GM19452 (cell line): ENCODE data around the gene UVRAG.

ENCODE experiments used
- ATAC-seq: cut with Tn5 transposase; IDR thresholded peaks from one replicate; pipeline ENCODE4 v1.9.1; 2021; ENCODE audit not compliant: unreplicated experiment

The UVRAG gene

DNA sequence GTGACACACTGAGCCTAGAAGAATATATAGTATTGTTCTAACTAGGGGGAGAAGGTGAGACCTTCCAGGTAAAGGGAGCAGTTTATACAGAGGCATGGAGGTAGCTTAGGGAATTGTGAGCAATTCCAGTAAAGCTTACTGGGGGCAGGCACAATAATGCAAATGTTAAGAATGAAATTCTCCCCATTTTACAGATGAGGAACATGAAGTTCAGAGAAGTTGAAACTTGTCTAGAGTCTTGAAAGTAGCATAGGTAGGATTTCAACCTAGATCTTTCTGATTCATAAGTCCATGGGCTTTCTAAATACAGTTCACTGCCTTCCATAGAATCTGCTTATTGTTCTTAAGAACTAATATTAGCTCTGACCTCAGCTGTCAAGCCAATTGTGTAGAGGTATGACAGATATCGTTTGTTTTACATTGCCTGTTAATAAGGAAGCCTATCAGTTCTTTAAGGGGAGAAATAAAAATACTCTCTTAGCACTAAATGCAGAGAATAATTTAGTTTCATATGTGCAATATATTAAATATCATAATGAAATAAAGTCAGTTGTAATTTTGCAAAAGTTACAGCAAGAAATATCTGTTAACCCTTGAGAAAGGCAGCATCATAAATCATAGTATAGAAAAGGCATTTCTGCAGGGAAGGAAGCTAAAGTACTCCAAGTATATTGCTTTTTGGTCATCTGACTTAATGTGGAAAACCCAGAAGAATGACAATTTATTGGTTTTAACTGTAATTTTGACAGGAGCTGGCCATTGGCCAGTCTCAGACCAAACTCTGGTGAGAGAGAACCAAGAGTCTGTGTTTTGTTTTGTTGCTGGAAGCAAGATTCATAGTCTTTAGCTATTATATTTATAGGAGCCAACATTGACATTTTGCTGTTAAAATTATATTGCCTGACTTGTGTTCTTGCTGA is 181.8 kb downstream of the UVRAG start:
- no peak for ATAC-seq

- ATAC-seq: no peak
Measured at GRCh38 chr11:76004400-76004799, 189.4 kb downstream of the UVRAG start.

- no peak for ATAC-seq
Measured at GRCh38 chr11:76005756-76006155, 190.7 kb downstream of the UVRAG start.

DNA sequence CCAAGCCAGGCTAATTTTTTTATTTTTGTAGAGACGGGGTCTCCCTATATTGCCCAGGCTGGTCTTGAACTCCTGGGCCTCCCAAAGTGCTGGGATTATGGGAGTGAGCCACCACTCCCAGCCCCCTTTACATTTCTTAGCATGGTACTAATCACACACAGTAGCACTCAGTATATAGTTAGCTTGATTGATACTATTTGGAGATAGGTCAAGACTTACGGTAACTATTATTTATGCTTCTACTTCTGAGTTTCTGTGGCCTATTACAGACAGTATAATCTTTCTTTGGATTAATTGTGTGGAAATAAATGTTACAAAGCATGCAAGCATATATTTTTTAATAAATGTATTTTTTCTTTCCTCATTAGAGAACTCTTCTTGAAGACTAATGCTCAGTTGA is 192.2 kb downstream of the UVRAG start:
- no peak for ATAC-seq

- ATAC-seq: no peak
Measured at GRCh38 chr11:76008474-76008873, 193.5 kb downstream of the UVRAG start.

GRCh38 chr11:76010051-76010450 is 195.0 kb downstream of the UVRAG start:
- ATAC-seq: no peak

GRCh38 chr11:76013526-76013925 is 198.5 kb downstream of the UVRAG start:
- ATAC-seq: no peak

DNA sequence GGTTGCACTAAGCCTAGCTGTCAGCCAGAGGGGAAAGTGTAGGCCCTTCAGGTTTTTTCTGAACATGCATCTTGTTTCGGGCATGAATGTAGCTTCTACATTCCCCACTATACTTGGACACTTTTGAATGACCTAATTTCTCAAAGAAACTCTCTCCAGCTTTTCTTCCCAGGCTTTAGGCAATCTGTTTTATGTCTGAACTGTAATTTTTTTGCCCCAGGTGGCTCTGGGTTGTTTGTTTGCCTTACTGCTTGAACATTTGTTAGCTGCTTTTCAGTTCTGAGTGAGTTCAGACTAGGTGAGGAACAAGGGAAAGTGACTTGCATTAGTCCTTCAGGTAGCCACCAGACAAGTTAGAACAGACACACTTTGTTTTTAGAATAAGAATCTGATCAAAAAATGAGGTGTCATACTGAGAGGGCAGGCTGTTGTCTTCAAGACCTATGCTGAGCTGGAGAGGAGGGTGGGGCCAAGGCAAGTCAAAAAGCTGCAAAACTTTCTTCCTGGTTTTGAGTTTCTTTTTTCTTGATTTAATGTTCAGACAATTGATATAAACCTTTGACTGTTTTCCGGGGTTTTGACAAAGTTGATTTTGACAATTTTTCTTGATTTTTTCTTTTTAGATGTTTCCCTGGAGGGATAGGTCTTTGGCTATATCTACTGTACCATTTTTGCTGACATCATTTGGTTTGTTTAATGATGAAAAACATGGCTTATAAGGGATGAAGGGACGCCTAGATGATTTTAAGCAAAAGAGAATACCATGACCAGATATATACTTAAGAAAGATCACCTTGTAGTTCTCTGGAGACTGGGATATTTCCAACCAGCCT is 208.4 kb downstream of the UVRAG start:
- ATAC-seq: no peak

- ATAC-seq: no peak
Measured at GRCh38 chr11:76025068-76025467, 210.1 kb downstream of the UVRAG start.

DNA sequence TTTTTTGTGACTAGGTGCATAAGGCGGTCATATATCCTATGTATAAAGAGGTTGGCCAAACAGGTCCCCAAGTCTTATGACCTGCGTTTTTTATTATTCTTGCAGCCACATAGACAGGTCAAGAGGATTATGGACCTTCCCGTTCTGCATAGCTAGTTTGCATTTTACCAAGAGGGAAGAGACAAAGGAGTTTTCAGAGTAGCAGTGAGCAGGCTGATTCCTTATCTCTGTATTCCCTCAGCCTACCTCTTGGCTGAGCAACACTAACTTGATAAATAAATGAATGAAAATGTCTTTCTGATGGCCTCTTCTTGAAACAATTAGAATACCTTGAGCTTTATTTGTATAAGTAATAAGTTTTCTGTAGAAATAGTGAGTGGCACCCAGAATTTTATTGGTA is 210.8 kb downstream of the UVRAG start:
- ATAC-seq: no peak

DNA sequence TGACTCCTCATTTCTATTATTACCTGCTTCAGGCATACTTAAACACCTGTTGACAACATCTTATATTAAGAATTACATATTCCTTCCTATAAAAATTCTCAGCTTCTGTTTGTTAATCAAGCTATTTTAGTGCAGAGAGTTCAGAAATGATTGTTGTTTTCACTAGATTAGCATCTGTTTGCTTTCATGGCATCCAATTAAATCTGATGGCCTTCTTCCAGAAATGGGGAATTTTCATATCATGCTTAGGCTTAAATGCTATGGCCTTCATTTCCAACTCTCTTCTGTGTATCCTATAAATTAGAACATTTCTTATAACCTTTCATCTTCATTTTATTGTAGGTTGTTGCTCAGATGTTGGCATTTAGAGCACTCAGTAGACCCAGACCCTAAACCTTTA is 211.3 kb downstream of the UVRAG start:
- ATAC-seq: no peak

GRCh38 chr11:76026862-76027261 is 211.9 kb downstream of the UVRAG start:
- no peak for ATAC-seq

- ATAC-seq: no peak
Measured at GRCh38 chr11:76030286-76030685, 215.3 kb downstream of the UVRAG start.

DNA sequence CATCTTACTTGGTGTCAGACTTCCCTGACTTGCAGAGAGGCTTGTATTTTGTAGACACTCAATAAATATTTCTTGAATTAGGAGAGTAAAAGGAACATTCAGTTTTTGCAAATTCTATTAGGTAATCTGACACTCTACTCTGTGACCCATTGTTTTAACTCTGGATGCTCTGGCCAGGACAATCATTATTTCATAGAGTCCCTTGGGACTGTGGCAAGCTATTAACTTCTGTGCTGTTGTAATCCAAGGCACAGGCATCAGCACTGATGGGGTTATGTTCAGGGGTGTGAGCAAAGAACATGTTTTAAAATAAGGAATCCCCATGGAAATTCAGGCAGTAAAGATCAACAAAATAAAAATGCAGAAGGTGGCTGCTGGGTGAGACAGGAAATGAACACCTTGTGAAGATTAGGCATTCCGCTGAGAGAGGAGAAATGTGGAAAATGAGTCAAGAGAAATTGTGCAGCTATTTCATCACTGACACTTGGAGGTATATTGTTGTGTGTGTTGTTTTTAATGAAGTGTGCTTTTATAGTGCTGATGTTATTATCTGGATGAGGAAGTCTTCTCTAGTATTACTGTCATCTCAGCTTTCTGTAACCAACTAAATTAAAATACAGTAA is 216.1 kb downstream of the UVRAG start:
- ATAC-seq: no peak

DNA sequence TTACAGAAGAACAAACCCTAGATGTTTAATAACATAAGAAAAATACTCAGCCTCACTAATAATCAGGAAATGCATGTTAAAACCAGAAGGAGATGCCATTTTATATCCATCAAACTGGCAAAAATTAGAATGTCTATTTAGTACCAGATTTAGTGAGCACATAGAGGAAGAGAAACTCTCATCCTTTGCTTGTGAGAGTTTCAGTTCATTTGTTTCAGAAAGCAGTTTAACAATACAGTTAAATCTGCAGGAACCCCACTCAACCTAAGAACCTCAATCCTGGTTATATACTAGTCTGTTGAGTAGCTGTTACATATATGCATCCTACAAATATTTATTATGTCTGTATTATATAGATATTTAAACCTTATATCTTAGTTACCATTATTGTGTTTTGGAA is 218.7 kb downstream of the UVRAG start:
- ATAC-seq: no peak

DNA sequence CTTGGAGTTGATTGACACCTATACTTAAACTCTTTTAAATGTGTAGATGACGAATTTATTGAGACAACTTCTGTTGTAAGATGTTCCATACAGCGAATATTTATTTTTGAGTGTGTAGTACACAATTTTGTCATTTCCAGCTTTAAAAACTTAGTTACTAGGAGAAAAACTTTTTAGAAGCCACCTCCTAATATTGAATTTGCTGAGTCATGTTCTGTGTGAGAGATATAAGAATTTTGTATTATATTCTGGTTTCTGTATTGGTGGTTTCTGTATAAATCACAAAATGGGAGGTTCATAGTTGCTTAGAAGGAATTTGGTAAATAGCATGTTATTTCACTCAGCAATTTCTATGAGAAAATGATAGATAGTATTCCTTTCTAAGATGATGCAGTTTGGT is 220.0 kb downstream of the UVRAG start:
- ATAC-seq: no peak

GRCh38 chr11:76038608-76039007 is 223.6 kb downstream of the UVRAG start:
- no peak for ATAC-seq

- no peak for ATAC-seq
Measured at GRCh38 chr11:76041208-76041607, 226.2 kb downstream of the UVRAG start.

DNA sequence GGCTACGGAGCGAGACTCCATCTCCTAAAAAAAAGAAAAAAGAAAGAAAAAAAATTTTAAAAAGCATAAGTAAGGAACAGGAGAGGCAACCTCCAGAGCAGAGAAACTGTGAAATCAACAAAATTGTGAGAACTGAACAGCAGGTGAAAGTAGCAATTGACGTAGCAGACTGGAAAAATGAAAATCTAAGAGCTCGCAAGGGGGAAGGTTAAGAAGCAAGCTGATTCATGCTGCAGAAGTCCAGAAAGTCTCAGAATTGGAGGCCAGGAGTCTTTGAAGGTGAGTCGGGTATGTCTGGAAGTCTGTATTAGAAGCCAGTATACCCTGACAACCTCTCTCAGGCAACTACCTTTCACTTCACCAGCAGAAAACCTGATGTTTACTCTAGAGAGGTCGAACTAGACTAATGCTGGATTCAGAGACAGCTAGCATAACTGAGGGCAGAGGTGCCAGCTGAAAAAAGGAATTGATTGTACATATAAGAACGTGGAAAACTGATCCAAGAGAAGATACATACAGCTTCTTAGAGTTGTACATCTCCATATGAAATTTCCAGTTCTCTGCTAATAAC is 229.8 kb downstream of the UVRAG start:
- no peak for ATAC-seq

DNA sequence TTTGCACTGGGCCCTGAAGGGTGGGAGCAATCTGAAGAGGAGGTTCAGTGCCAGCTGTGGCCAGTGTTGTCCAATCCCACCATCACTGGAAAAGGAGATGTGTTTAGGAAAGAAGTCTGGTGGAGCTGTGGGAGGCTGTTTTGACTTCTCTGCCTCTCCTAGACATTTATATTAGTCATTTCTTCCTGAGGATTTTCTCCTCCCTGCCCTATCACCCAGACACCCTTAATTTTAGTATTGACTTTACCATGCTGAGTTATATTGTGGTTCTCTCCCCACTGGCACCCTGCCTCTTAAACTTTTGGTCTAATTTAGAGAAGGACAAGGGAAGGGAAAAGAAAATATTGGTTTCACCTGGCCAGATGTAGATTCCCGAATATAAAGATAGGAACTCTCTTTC is 232.2 kb downstream of the UVRAG start:
- no peak for ATAC-seq

DNA sequence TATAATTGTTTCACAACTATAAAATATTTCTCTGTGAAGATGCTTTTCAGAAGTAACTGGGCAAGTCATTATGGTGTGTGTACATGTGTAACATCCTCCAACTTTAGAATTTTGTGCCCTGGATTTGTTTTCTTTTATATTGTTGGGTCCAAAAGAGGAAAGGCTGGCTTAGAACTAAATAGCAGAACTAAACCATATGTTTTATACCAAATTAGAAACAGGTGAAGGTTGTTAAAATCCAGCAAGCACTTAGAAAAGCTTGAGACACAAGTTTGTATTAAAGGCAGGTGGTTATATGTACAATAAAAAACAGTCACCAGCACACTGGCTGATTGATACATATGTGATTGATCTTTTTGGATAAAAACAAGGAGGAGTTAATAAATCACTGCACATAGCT is 232.8 kb downstream of the UVRAG start:
- ATAC-seq: no peak
